ENCODE data around the gene MLPH.

Gene MLPH

GRCh38 chr2:237561221-237561620, 74.2 kb downstream of the MLPH start:
- no peaks in the 10 kb centered on the region for H3K4me1 ChIP-seq (ENCODE audit: insufficient read depth, low read length)
- H3K9me3 ChIP-seq (ENCODE audit: low read length): no peaks in the 10 kb centered on the region
- H3K36me3 ChIP-seq (ENCODE audit: insufficient read depth, low read length): no peaks in the 10 kb centered on the region
- H3K27me3 ChIP-seq (ENCODE audit: insufficient read depth, low read length): peaks cover 12% of the 10 kb centered on the region
- no peak overlapping the region for H2AFZ ChIP-seq (ENCODE audit: low read depth, low read length)
- no peak overlapping the region for H3K4me3 ChIP-seq (ENCODE audit: low read length)

- Histone ChIP-seq H3K4me3 (ENCODE audit: low read length) (no peak overlapping the region), H2AFZ (ENCODE audit: low read depth, low read length) (no peak overlapping the region), H3K4me1 (ENCODE audit: insufficient read depth, low read length) (no peaks in the 10 kb centered on the region), H3K27me3 (ENCODE audit: insufficient read depth, low read length) (peaks cover 12% of the 10 kb centered on the region), H3K36me3 (ENCODE audit: insufficient read depth, low read length) (no peaks in the 10 kb centered on the region), H3K9me3 (ENCODE audit: low read length) (no peaks in the 10 kb centered on the region)
Measured at GRCh38 chr2:237563816-237564215, 76.8 kb downstream of the MLPH start.

GRCh38 chr2:237564526-237565131, 77.6 kb downstream of the MLPH start:
- no peak overlapping the region for H2AFZ ChIP-seq (ENCODE audit: low read depth, low read length)
- no peak overlapping the region for H3K4me3 ChIP-seq (ENCODE audit: low read length)
- H3K4me1 ChIP-seq (ENCODE audit: insufficient read depth, low read length): no peaks in the 10 kb centered on the region
- H3K36me3 ChIP-seq (ENCODE audit: insufficient read depth, low read length): no peaks in the 10 kb centered on the region
- H3K27me3 ChIP-seq (ENCODE audit: insufficient read depth, low read length): peaks cover 12% of the 10 kb centered on the region
- no peaks in the 10 kb centered on the region for H3K9me3 ChIP-seq (ENCODE audit: low read length)

- H3K4me1 ChIP-seq (ENCODE audit: insufficient read depth, low read length): no peaks in the 10 kb centered on the region
- no peaks in the 10 kb centered on the region for H3K36me3 ChIP-seq (ENCODE audit: insufficient read depth, low read length)
- H3K9me3 ChIP-seq (ENCODE audit: low read length): no peaks in the 10 kb centered on the region
- no peak overlapping the region for H3K4me3 ChIP-seq (ENCODE audit: low read length)
- H3K27me3 ChIP-seq (ENCODE audit: insufficient read depth, low read length): peaks cover 10% of the 10 kb centered on the region
- H2AFZ ChIP-seq (ENCODE audit: low read depth, low read length): no peak overlapping the region
Measured at GRCh38 chr2:237565974-237566373, 78.9 kb downstream of the MLPH start.

- no peak within 1 kb of the TSS for H2AFZ ChIP-seq (ENCODE audit: low read depth, low read length)
- no peaks in the 10 kb centered on the region for H3K9me3 ChIP-seq (ENCODE audit: low read length)
- H3K36me3 ChIP-seq (ENCODE audit: insufficient read depth, low read length): no peaks in the 10 kb centered on the region
- H3K4me1 ChIP-seq (ENCODE audit: insufficient read depth, low read length): no peaks in the 10 kb centered on the region
- H3K4me3 ChIP-seq (ENCODE audit: low read length): no peak within 1 kb of the TSS
- H3K27me3 ChIP-seq (ENCODE audit: insufficient read depth, low read length): peaks cover 10% of the 10 kb centered on the region
Measured at GRCh38 chr2:237566401-237567235, 79.6 kb downstream of the MLPH start, which contains the start of gene PRLH. Gene PRLH, plus strand, starts transcription at chr2:237566574. Its CDS starts 0 bp downstream, at chr2:237566574.

- H3K9me3 ChIP-seq (ENCODE audit: low read length): no peaks in the 10 kb centered on the region
- H3K36me3 ChIP-seq (ENCODE audit: insufficient read depth, low read length): no peaks in the 10 kb centered on the region
- H2AFZ ChIP-seq (ENCODE audit: low read depth, low read length): no peak overlapping the region
- no peak overlapping the region for H3K4me3 ChIP-seq (ENCODE audit: low read length)
- peaks cover 10% of the 10 kb centered on the region for H3K27me3 ChIP-seq (ENCODE audit: insufficient read depth, low read length)
- H3K4me1 ChIP-seq (ENCODE audit: insufficient read depth, low read length): peaks cover 4% of the 10 kb centered on the region
Measured at GRCh38 chr2:237567276-237568029, 80.4 kb downstream of the MLPH start.

- H3K27me3 ChIP-seq (ENCODE audit: insufficient read depth, low read length): peaks cover 7% of the 10 kb centered on the region
- no peak overlapping the region for H3K4me3 ChIP-seq (ENCODE audit: low read length)
- H3K36me3 ChIP-seq (ENCODE audit: insufficient read depth, low read length): no peaks in the 10 kb centered on the region
- H3K4me1 ChIP-seq (ENCODE audit: insufficient read depth, low read length): peaks cover 6% of the 10 kb centered on the region
- no peak overlapping the region for H2AFZ ChIP-seq (ENCODE audit: low read depth, low read length)
- no peaks in the 10 kb centered on the region for H3K9me3 ChIP-seq (ENCODE audit: low read length)
Measured at GRCh38 chr2:237568121-237568660, 81.1 kb downstream of the MLPH start.

GRCh38 chr2:237569041-237569440, 82.0 kb downstream of the MLPH start:
- Histone ChIP-seq H3K4me1 (ENCODE audit: insufficient read depth, low read length) (peaks cover 6% of the 10 kb centered on the region), H3K4me3 (ENCODE audit: low read length) (no peak overlapping the region), H3K9me3 (ENCODE audit: low read length) (no peaks in the 10 kb centered on the region), H3K27me3 (ENCODE audit: insufficient read depth, low read length) (peaks cover 3% of the 10 kb centered on the region), H2AFZ (ENCODE audit: low read depth, low read length) (no peak overlapping the region), H3K36me3 (ENCODE audit: insufficient read depth, low read length) (no peaks in the 10 kb centered on the region)

GRCh38 chr2:237569896-237570295, 82.8 kb downstream of the MLPH start:
- Histone ChIP-seq H2AFZ (ENCODE audit: low read depth, low read length) (no peak overlapping the region), H3K4me3 (ENCODE audit: low read length) (no peak overlapping the region), H3K36me3 (ENCODE audit: insufficient read depth, low read length) (no peaks in the 10 kb centered on the region), H3K9me3 (ENCODE audit: low read length) (no peaks in the 10 kb centered on the region), H3K27me3 (ENCODE audit: insufficient read depth, low read length) (no peaks in the 10 kb centered on the region), H3K4me1 (ENCODE audit: insufficient read depth, low read length) (peaks cover 6% of the 10 kb centered on the region)

- Histone ChIP-seq H3K4me3 (ENCODE audit: low read length) (no peak overlapping the region), H3K36me3 (ENCODE audit: insufficient read depth, low read length) (no peaks in the 10 kb centered on the region), H3K4me1 (ENCODE audit: insufficient read depth, low read length) (peaks cover 6% of the 10 kb centered on the region), H3K9me3 (ENCODE audit: low read length) (no peaks in the 10 kb centered on the region), H2AFZ (ENCODE audit: low read depth, low read length) (no peak overlapping the region), H3K27me3 (ENCODE audit: insufficient read depth, low read length) (no peaks in the 10 kb centered on the region)
Measured at GRCh38 chr2:237570776-237571335, 83.8 kb downstream of the MLPH start.

- peaks cover 5% of the 10 kb centered on the region for H3K27me3 ChIP-seq (ENCODE audit: insufficient read depth, low read length)
- no peak overlapping the region for H2AFZ ChIP-seq (ENCODE audit: low read depth, low read length)
- H3K4me1 ChIP-seq (ENCODE audit: insufficient read depth, low read length): peaks cover 6% of the 10 kb centered on the region
- H3K9me3 ChIP-seq (ENCODE audit: low read length): no peaks in the 10 kb centered on the region
- no peak overlapping the region for H3K4me3 ChIP-seq (ENCODE audit: low read length)
- H3K36me3 ChIP-seq (ENCODE audit: insufficient read depth, low read length): no peaks in the 10 kb centered on the region
Measured at GRCh38 chr2:237571551-237571950, 84.5 kb downstream of the MLPH start.

GRCh38 chr2:237572021-237572741, 85.1 kb downstream of the MLPH start:
- peaks cover 6% of the 10 kb centered on the region for H3K4me1 ChIP-seq (ENCODE audit: insufficient read depth, low read length)
- no peaks in the 10 kb centered on the region for H3K36me3 ChIP-seq (ENCODE audit: insufficient read depth, low read length)
- H2AFZ ChIP-seq (ENCODE audit: low read depth, low read length): no peak overlapping the region
- H3K4me3 ChIP-seq (ENCODE audit: low read length): no peak overlapping the region
- no peaks in the 10 kb centered on the region for H3K9me3 ChIP-seq (ENCODE audit: low read length)
- peaks cover 5% of the 10 kb centered on the region for H3K27me3 ChIP-seq (ENCODE audit: insufficient read depth, low read length)
